AG10803 (cell line): ENCODE results near the gene OSBPL7.
A peak's percentile ranks its signal among the peaks of the same experiment; 100 is the strongest.

Experiments used
- DNase-seq: peaks from one replicate; pipeline ENCODE4 v3.0.0; 2010; ENCODE audit warnings: low read depth
- H3K4me3 ChIP-seq: 2 replicates; pipeline ENCODE4 v1.5.1; 2011; ENCODE audit warnings: mild to moderate bottlenecking, low read length, control low read depth
- TF ChIP-seq, protein P1 (sequence below): conservative IDR thresholded peaks from 2 replicates; pipeline ENCODE4 v1.5.1; 2011; ENCODE audit warnings: mild to moderate bottlenecking, low read length, control low read depth, inconsistent platforms

OSBPL7 gene

DNA sequence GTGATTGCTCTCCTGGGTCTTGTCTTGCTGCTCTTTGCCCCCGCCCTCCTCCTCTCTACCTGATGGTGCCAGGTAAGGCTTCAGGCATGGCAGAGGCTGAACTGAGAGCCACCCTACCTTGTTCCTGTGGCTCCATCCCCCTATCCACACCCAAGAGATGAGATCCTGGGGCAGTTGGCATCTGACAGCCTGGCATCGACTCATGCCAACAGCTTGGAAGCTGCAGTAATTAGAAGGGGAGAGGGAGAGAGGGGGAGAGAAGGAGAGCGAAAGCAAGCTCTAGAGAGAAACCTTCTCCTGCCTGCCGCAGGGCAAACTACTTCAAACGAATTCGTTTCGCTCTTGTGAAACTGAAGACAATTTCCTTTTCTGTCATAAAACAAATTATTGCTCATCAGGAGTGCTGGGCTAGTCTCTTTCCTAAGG, 43.2 kb upstream of the OSBPL7 start:
- no peak for DNase-seq
- H3K4me3 ChIP-seq: no peak overlapping the region
- TF ChIP-seq, protein P1, sequence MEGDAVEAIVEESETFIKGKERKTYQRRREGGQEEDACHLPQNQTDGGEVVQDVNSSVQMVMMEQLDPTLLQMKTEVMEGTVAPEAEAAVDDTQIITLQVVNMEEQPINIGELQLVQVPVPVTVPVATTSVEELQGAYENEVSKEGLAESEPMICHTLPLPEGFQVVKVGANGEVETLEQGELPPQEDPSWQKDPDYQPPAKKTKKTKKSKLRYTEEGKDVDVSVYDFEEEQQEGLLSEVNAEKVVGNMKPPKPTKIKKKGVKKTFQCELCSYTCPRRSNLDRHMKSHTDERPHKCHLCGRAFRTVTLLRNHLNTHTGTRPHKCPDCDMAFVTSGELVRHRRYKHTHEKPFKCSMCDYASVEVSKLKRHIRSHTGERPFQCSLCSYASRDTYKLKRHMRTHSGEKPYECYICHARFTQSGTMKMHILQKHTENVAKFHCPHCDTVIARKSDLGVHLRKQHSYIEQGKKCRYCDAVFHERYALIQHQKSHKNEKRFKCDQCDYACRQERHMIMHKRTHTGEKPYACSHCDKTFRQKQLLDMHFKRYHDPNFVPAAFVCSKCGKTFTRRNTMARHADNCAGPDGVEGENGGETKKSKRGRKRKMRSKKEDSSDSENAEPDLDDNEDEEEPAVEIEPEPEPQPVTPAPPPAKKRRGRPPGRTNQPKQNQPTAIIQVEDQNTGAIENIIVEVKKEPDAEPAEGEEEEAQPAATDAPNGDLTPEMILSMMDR: no peak

- DNase-seq: peak; percentile 88
- TF ChIP-seq, protein P1: no peak
Observed at GRCh38 chr17:47862621-47863440, 41.2 kb upstream of the OSBPL7 start.

DNA sequence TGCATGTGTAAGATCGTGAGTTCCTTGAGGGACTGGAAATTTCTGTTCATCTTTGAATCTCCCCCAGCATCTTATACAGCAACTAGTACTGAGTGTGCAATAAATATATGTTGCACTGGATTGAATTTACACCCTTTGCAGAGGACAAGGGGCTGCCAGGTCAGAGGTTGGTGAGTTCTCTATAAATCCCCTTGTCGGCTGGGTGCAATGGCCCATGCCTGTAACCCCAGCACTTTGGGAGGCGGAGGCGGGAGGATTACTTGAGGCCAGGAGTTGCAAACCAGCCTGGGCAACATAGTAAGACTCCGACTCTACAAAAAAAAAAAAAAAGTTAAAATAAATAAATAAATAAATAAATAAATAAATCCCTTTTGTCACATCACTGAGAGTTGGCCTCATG, 38.8 kb upstream of the OSBPL7 start:
- no peak overlapping the region for H3K4me3 ChIP-seq
- DNase-seq: no peak
- TF ChIP-seq, protein P1: no peak

More at GRCh38 chr17:47862621-47863440, 41.2 kb upstream of the OSBPL7 start:
- H3K4me3 ChIP-seq: no peak overlapping the region

DNA sequence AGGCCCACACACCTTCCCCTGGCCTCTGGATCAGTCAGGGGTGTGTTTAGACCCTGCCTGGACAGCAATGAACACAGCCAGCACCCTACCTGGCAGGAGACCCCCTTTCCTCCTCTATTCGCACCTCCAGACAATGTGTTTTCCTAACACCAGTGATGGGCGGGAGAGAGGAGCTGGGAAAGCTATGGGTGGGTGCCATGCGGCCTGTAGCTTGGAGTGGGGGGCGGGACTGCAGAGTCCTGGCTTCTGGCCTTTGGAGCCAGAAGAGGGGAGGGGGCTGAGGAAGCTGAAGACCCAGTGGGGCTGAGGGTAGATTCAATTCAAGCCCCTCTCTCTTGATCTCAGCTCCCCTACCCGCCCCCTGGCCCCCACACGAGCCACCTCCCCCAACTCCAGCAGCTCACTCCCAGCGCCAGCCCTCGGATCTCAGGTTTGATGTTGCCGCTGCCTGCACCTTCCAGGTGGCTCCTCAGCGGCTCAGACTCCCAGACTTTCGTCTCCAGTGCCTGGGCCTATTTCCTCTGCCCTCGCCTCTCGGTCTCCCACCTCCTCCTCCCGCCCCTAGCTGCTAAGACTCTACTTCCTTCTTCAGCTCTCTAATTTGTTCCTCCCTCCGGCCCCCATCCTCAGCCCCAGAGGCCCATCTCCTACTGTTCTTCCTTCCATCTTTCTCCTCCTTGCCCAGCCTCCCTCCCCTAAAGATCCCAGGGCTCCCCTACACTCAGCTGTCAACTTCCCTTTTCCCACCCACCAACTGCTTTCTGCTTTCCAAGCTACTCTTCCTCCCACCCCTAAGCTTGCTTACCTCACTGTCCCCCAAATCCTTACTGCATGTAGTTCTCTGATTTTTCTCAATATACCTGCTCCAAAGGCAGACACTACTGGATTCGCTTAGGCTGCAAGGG, 36.2 kb upstream of the OSBPL7 start:
- TF ChIP-seq, protein P1: no peak
- no peak overlapping the region for H3K4me3 ChIP-seq
- DNase-seq: no peak

GRCh38 chr17:47856830-47857229, 35.2 kb upstream of the OSBPL7 start:
- DNase-seq: no peak
- no peak overlapping the region for H3K4me3 ChIP-seq
- TF ChIP-seq, protein P1: no peak

DNA sequence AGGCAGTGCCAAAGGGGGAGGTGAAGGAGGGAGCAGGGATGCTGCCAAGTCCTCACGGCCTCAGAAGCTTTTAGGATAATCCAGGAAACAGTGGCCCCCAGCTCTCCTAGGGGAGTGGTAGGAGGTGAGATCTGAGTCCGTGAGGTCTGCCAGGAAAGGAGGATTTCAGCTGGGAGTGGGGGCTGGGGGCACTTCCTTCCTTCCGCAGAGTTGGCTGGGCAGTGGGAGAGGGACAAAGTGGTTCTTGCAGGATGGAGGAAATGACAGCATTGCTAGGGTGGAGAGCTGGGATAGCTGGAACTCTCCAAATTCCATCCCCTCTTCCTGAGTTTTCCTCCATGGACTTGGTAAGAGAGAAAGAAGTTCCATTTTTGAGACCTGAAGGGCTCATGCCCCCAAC, 34.1 kb upstream of the OSBPL7 start:
- TF ChIP-seq, protein P1: no peak
- no peak for DNase-seq
- H3K4me3 ChIP-seq: no peak overlapping the region
